GM12872 (cell line): ENCODE results near the gene MISP3.

Source experiments
- TF ChIP-seq, protein P1 (sequence below): IDR thresholded peaks from 3 replicates; pipeline ENCODE4 v1.5.1; 2011; ENCODE audit warnings: low read depth, mild to moderate bottlenecking, low read length, moderate library complexity; ENCODE audit not compliant: insufficient read depth

MISP3 gene

GRCh38 chr19:14091813-14092462 lies 19.4 kb downstream of the MISP3 start:
- TF ChIP-seq, protein P1, sequence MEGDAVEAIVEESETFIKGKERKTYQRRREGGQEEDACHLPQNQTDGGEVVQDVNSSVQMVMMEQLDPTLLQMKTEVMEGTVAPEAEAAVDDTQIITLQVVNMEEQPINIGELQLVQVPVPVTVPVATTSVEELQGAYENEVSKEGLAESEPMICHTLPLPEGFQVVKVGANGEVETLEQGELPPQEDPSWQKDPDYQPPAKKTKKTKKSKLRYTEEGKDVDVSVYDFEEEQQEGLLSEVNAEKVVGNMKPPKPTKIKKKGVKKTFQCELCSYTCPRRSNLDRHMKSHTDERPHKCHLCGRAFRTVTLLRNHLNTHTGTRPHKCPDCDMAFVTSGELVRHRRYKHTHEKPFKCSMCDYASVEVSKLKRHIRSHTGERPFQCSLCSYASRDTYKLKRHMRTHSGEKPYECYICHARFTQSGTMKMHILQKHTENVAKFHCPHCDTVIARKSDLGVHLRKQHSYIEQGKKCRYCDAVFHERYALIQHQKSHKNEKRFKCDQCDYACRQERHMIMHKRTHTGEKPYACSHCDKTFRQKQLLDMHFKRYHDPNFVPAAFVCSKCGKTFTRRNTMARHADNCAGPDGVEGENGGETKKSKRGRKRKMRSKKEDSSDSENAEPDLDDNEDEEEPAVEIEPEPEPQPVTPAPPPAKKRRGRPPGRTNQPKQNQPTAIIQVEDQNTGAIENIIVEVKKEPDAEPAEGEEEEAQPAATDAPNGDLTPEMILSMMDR, result peak; percentile 31; the same call in 1 of the 3 replicates

GRCh38 chr19:14093117-14093823 lies 20.7 kb downstream of the MISP3 start:
- TF ChIP-seq, protein P1, result no peak

GRCh38 chr19:14094854-14095253 lies 22.3 kb downstream of the MISP3 start:
- TF ChIP-seq, protein P1, result no peak

DNA sequence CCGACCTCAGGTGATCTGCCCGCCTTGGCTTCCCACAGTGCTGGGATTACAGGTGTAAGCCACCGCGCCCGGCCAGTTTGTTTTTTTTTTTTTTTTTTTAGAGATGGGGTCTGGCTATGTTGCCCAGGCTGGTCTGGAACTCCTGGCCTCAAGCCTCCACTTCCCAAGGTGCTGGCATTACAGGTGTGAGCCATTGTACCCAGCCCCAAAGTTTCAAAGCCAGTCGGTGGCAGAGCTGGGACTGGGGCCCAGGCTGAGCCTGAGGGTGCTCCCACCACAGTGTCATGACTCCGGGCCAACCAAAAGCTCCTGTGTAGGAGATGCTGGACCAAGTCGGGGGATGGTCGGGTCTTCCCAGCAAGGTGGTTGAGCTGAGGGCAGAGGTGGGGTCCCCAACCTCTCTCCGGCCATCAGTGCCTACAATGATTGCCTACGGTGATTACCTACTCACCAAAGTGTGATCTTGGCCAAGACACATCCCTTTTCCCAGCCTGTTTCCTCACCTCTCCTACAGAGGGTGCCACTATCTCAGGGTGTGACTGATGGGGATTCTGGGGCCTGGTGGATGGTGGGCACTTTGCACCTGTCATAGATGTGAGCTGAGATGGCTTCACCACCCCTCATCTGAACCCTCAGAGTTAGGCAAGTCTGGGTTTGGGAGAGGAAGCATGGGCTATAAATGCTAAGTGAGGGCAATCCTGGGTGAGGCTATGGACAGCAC lies 23.8 kb downstream of the MISP3 start:
- TF ChIP-seq, protein P1, result no peak

- TF ChIP-seq, protein P1, result peak; percentile 16; the same call in 1 of the 3 replicates
Measured at GRCh38 chr19:14097532-14098151, 25.1 kb downstream of the MISP3 start.

DNA sequence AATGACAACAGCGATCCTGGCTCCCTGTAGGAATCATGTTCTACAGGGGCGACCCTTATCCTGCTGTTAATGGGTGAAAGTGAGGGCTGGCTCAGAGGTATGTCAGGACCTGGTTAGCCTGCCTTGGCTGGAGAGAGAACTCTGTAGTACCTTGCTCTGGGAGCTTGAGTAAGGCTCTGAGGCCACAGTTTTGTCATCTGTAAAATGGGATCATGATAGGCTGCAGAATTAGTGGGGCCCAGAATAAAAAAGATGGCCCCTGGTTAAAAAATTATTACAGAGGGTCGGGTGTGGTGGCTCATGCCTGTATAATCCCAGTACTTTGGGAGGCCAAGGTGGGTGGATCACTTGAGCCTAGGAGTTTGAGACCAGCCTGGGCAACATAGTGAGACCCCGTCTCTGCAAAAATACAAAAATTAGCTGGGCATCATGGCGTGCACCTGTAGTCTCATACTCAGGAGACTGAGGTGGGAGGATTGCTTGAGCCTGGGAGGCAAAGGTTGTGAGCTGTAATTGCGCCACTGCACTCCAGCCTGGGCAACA lies 28.5 kb downstream of the MISP3 start:
- TF ChIP-seq, protein P1, result no peak
